ENCODE results near the gene ACOT11.

ACOT11 gene

DNA sequence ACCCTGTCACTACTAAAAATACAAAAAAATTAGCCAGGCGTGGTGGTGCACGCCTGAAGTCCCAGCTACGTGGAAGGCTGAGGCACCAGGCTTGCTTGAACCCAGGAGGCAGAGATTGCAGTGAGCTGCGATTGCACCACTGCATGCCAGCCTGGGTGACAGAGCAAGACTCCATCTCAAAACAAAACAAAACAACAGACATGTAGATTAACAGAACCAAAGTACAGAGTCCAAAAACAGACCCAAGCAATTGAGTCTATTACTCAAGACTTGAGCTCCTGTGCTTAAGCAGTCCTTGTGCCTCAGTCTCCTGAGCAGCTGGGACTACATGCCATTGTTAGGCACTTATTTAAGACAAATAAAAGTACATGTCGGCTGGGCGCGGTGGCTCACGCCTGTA, 9.5 kb upstream of the ACOT11 start:
- DNase-seq, result no peak

DNA sequence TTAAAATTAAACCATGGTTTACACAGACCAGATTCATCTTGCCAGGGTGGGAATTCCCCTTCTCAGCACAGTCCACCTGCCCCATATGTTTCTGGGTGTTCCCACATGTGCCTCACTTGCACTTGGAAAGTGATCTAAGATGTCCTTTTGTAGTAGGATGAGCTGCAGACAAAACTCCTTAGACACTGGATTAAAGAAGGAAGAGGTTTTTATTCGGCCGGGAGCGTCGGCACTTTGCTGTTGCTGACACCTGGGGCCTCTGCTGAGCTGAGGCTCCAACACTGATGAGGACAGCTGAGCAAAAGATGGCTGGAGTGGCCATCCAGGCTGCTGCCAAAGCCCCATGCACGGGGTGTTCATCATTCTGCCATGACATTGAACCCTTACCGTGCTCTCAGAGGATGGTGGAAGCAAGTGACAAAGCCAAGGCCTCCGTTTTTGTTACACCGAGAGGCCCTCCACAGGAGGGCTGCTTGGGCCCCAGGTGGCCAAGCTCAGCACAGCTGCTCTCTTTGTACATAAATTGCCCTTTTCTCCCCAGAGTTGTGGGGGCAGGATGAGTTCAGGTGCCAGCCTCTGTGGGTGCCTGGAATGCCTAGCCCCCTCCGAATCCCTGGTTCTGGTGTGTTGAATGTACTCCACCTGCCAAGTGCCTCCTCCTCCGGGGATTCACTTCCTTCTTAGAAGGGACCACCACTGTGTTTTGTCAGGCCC, 7.3 kb upstream of the ACOT11 start:
- DNase-seq, result peak in 1 of 2 experiments; percentile 14

DNA sequence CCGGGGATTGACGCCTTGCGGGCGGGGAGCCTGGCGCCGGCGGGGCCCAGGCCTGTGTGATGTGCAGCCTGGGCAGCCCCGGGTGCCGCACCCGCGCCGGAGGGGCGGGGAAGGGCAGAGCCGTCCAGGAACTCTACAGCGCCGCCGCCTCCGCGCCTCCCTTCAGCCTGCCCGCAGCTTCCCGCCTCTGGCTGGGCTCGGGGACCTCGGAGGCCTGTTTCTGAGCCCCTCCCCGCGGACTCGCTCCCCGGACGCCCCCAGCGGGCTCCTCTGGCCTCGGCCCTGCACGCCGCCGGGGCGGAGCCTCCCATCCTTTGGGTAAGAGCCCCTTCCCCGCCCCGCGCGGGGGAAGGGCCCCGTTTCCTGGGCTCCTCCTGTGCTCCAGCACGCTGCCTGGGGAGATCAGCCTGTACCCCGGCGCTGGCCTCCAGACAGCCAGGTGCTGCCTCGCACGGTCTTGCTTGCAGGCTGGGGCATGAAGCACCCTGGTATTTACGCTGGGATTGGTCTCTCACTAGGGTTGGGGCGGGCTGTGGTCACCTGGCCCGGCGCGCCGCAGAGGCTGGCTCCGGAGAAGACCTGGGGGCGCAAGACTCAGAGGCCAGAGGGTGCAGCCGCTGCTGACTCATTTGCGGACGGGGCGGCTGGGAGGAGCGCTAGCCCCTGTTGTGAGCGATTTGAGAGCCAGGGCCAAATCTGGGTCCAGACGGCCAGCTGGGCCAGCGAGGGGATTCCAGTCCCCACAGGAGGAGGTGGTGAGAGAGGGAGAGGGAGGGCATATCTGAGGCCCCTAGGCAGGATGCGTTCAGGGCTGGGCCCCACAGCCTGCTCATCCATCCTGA, 5.7 kb upstream of the ACOT11 start:
- DNase-seq, result peak; percentile 60 to 86

DNA sequence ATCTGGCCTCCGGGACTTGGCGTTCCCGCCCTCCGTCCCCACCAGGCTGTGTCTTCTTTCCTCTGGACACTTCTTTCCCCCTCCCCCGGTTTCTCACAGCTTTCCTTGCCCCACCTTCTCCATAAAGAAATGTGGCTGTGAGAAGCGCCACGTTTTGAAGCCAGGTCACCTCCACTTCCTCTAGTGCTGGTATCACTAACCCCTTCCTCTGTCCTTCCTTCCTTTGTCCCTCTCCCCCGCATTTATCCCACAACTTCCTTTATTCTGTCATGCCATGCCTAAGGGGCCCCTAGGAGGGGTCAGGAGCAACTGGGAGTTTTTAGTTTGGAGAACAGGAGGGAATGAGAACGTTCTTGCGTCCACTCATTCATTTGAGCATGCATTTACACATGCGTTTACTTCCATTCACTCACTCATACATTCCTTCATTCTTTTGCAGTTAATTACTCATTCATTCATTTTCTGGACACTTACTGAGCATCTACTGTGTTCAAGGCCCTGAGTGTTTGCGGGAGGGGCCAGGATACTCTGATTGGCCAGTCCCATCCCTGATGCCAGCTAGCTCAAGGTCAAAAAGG, 5.0 kb upstream of the ACOT11 start:
- DNase-seq, result no peak

DNA sequence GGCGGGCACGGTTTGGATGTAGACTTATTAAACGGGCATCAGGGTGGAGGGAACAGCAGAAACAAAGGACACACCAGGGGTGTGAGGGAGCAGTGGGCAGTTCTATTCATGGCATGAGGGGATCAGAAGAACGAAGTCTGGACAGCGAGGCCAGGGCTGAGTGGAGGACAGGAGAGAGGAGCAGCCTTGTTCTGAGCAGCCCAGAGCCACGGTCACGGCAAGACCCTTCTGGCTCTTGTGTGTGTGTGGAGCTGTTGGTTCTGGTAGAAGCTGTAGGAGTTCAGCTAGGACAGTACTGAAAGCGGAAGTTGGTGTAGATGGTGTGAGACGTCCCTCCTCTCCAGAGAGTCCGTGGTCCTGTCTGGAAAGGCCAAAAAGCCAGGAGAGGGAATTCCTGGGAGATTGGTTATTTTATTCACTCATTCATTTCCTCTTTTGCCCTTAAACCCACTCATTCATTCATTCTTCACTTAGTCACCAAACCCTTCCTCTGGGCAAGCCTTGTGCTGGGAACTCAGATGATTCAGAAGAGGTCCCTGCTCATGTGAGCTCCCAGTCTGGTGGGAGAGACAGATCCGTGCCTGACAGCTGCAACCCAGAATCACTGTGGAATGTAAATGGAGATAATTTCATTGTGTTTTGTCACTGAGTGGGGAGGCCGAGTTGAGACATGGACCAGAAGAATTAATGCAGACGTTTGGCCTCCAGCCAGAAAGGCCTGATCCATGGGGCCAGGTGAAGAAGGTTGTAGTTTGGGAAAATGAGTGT, 4.1 kb upstream of the ACOT11 start:
- DNase-seq, result no peak

DNA sequence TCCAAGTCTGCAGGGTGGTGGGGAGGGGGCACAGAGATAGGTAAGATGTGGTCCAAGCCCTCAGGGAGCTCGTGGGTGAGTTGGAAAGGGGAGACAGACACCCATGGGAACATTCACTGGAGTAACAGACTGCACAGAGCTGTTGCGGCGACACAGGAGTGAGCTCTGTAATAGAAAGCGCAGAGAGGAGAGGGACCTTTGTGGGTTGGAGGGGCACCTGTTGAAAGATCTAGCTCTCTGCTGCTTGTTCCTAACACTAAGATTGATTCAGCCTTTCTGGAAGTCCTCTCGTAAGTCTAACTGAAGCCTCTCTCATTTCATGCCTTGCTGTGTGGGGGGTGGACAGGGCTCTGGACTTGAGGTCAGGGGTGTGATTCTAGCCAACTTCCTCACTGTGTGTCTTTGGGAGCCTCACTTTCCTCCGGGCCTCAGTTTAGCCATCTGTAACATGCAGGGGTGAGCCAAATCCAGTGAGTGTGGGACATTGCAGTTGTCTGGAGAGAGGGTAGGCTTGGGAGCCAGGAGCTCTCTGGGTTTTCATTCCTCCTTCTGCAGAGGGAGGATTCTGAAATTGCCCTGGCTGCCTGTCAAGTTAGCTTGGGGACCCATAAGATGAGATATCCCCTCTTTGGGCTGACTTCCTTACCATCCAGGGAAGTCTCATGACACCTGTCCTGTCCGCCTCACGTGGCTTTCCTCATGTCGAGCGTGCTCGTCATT, 2.0 kb upstream of the ACOT11 start:
- no peak for DNase-seq

DNA sequence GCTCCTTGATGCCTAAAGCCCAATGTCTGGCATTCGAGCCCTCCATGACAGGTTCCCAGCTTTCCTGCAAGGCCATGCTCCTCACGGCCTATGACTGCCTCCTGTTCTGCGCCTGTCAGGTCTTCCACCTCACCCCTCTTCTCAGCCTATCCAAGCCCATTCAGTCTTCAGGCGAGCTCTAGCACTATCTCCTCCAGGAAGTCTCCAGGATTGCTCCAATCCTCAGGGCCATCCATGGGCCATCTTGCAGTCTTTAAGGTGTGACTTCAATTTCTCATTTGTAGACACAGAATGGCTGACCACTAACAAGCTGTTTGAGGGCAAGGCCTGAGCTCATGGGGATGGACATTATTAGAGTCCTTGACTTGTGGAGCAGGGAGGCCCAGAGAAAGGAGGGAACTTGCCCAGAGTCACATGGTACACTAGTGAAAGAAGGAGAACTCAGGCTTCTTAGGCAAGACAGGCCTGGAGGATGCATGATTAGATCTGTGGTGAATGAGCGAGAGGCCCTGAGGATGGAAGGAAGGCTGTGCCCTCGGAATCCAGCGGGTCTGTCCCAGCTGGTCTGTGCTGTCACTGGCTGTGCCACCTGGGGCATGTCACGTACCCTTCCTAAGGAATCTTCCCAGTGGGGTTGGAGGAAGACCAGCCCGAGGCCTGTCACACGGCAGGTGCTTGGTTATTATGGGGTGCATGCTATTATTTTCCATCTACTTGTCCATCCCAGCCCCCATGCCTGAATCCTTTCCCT, 1.2 kb upstream of the ACOT11 start:
- DNase-seq, result no peak

DNA sequence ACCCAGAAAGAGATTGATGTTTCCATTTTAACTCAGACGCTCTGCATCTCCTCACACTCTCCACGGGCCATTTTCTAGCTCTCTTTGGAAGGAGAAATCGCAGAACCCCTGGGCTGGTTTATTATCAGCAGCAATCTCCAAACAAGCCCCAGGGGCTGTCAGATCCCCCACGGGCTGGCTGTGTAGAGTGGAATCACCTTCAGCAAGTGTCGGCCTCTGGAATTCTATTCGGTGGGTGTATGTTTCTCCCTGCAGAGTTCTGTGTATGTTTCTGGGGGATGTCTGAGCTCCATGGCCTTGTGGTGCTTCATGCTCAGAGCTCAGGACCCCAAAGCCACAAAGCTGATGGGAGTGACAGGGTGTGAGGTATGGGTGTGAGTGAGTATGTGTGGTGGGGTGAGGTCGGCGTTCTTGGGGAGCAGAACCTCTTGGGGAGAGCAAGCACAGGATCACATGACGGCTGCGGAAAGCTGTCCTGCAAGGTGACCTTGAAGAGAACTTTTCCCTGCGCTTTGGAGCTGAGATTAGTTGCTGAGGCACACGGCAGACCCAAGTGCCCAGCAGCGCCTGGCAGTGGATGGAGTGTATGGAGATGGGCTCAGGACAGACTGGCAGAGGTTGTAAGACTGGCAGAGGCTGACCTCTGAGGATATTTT, 489 bp downstream of the ACOT11 start:
- DNase-seq, result no peak

DNA sequence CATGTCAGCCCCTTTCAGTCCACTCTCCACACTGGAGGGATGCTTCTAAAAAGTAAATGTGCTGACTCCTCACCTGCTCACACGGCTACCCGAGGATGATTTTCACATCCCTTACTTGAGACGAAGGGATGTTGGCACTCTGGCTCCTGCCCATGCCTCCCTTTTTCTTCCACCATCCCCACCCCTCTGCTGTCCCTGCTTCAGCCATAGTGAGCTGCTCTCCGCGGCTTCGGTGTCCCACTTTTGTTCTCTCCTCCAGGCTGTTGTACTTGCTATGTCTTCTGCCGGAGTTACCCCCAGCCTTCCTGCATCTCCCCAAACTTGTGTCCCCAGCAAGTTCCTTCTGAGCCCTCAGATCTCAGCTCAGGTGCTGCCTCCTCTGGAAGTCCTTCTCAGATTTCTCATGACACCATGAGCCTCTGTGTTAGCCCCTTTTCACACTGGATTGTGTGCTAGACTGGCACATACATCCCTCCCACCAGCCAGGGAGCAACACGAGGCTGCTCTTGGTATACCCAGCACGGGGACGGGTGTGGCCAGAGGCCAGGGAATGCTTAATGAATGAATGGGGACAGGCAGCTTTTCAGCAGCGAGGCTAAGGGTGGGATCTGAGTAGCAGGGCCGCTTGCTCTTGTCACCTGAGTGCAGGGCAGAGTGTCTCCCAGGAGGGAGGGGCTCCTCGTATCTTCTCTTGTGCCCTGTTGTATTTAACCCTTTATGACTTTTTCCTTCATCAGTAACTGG, 1.3 kb downstream of the ACOT11 start:
- DNase-seq, result no peak

DNA sequence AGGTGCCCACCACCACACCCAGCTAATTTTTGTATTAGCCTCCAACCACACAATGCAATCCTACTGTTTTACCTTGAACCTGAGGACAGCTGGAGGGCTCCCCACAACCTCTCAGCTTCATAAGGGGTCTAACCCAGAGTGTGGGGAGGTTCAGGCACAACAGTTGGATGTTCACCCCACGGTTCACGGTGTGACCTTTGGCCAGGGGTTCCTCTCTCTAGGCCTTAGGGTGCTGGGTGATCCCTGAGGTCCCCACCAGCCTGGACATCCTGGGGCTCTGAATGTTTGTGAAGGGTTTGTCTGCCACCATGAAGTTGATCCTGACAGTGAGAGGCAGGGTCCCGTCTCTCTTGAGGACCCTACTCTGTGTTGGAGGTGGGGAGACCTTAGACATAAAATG, 3.9 kb downstream of the ACOT11 start:
- no peak for DNase-seq

DNA sequence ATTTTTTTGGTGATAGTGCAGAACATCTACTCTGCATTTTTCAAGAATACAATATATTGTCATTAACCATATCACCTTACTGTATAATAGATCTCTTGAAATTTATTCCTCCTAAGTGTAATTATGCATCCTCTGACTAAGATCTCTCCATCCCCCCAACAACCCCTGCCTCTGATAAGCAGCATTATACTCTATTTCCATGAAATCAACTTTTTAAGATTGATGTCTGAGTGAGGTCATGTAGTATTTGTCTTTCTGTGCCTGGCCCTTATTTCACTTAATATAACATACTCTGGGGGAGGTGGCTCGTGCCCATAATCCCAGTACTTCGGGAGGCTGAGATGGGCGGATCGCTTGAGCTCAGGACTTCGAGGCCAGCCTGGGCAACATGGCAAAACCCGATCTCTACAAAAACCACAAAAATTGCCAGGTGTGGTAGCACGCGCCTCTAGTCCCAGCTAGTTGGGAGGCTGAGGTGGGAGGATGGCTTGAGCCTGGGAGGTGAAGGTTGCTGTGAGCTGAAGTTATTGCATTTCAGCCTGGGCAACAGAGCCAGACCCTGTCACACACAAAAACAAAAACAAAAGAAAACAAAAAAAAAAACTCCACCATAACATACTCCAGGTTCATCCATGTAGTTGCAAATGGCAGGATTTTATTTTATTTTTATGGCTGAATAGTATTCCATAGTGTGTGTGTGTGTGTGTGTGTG, 5.7 kb downstream of the ACOT11 start:
- no peak for DNase-seq

DNA sequence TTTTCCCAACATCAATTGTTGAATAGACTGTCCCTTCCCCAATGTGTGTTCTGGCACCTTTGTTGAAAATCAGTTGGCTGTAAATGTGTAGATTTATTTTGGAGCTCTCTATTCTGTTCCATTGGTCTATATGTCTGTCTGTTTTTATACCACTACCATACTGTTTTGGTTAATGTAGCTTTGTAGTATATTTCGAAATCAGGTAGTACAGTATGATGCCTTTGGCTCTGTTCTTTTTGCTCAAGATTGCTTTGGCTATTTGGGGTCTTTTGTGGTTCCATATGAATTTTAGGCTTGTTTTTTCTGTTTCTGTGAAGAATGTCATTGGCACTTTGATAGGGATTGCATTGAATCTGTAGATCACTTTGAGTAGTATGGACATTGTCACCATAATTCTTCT, 8.1 kb downstream of the ACOT11 start:
- DNase-seq, result no peak

DNA sequence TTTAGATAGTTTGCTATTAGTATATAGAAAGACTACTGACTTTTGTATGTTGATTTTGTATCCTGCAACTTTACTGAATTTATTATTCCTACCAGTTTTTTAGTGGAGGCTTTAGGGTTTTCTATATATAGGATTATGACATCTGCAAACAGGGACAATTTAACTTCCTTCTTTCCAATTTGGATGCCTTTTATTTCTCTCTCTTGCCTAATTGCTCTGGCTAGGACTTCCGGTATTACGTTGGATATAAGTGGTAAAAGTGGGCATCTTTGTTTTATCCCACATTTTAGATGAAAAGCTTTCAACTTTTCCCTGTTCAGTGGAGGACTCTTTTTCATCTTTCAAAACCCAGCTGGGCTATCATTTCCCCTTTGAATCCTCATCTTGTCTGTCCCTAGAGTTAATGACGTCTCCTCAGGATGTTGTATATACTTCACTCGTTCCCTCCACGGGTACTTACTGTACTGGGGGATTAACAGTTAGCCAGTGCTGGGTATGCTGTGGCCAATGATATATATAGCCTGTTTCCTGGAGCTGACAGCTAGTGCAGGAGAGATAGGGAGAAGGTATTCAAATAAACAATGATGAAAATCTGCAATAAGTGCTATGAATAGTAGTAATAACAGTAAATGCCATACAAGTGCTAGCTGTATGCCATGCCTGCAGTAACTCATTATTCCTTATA, 9.8 kb downstream of the ACOT11 start:
- DNase-seq, result no peak

DNA sequence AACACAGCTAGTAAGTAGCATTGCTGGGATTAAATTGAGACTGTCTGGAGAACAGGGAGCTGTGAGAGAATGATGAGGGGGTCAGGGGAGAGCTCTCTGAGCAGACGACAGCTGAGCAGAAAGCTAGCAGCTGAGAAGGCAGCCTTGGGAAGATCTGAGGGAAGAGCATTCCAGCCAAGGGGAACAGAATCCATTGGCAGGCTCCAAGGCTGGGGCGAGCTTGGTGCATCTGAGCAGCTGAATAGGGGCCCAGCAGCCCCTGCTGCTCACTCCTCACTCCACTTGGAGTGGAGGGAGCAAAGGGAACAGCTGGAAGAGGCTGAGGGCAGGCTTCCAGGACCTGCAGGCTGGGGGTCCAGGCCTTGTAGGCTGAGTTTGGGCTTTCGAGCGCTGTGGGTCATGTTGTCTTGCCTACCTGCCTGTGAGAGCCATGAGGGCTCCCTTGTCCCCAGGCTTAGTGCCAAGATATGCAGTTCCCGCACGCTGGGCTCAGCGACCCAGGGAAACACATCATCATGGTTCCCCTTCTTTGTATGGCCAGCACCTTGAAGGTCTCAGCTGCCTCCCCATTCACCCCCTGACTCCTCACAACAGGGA, 10.5 kb downstream of the ACOT11 start:
- no peak for DNase-seq

DNA sequence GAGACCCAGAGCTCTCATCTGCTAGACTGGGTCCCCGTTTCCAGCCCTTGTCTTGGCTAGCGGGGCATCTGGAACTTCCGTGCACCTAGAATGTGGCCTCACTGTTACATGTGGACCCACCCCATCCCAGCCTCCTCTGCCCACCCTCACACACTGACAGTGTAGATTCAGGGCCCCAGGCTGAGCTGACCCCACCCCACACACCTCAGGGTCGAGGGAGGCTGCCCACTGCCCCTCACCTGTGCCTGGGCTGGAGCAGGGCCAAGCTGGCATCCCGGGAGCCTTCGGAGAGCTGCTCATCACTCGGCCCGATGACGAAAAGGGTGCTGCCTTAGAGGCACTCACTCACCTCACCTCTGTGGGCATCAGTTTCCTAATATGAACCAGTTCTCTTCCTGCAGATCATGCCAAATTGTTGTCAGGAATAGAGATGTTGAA, 11.1 kb downstream of the ACOT11 start:
- no peak for DNase-seq

DNA sequence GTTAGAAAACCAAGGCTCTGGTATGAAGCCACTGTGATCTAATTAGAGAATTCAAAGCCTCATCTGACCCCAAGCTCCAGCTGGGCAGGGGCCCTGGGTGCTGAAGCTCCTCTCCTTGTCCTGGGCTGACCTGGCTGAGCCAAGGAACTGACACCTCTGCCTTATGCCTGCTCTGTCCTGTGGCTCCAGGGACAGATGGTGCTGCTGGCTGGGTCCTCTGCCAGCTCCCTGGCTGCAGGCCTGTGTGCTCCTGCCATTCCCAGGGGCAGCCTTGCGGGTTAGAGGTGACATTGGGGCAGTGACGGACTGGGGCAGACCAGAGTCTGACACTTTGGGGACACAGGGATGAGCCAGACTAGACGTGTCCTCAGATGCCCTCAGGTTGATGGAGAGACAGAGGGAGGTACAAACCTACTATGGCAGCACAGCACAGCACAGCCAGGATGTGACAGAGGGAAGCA, 11.8 kb downstream of the ACOT11 start:
- no peak for DNase-seq

DNA sequence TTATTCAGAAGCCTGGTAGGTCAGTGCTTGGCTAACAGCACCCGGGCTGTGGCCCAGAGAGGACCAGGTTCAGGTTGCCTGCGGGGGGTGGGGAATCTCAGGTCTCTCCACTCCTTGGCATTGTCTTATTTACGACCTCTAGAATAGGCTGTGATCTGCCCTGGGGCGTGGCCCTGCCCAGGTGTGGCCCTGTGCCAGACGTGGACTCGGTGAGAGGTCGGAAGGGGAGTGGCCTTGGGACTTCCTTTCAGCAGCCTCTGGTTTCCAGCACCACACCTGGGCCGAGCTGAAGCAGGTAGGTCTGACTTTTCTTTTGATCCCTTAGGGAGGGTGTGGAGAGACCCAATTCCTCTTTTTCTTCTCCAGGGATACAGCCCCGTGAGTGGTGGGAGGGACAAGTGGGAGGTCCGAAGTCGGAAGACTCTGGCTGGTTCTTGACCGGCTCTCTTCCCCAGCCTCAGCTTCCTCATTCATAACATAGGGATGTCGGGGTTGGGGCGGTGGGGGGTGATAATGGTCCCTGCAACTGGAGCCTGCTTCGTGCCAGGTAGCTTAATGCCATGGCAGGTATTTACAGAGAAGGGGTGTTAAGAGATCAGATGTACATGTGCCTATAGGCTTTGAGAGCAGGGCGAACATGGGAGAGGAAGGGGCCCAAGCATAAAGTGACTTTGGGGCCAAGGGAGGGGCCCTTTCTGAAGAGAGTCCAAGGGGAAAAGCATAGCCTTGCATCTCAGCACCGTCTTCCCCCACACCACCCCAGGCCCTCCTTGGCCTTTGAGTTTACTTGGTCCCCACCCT, 16.5 kb downstream of the ACOT11 start:
- no peak for DNase-seq

DNA sequence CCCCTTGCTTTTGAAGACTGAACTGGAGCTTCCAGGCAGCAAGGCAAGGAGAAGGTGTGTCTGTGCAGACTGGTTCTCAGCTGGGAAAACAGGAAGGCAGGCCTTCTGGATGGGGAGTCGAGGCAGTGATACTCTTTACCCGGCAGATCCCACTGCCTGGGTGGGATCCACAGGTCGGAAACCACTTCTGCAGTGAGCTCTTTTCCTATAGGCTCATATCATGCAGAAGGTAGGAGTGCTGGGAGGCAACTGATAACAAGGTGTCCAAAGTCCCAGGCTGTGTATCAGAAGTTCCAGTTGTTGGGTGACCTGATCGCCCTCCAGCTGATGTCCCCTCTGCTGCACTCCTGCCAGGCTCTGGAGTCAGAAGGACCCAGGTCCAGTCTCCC, 17.1 kb downstream of the ACOT11 start:
- DNase-seq, result no peak

Data from SHP77 (cell line).